Activated gamma-delta T cell treated with Interleukin-2 at 50 U/mL for 16 hours (primary cell): Measurements from ENCODE around the gene ANKRD36B.
"Not testable (repeated sequence)": the region's sequence is repeated elsewhere in the genome, so short reads cannot be mapped to it uniquely, and the experiment has no call there.

Source experiments
- DNase-seq: peaks from one replicate; pipeline ENCODE4 v3.0.0-alpha.2; 2020

Gene ANKRD36B

DNA sequence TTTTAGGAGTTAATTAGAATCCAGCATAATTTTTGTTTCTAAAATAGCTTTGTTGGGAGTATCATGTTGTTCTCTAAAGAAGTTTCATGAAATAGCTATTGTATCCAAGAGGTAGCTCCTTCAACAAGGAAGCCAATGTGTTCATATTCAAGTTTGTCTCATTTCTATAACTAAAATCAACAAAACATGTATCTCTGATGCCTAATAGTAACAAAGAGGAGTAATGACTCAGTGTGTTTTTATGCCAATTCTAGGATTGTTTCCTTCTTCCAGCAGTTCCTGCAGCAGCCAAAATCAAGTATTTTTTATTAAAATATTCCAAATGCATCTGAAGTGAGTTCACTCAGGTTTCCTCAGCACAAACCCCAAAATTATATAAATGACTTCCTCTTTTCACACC is 41.1 kb downstream of the ANKRD36B start:
- DNase-seq, result not testable (repeated sequence)

DNA sequence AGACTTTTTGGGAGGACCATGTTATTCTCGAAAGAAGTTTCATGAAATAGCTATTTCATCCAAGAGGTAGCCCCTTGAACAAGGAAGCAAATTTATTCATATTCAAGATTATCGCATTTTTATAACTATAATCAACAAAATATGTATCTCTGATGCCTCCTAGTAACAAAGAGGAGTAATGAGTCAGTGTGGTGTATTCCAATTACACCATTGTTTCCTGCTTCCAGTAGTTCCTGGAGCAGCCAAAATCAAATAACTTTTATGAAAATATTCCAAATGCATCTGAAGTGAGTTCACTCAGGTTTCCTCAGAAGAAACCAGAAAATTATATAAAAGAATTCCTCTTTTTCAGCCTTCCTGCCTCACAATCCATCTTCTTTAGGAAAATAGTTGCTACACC is 43.0 kb downstream of the ANKRD36B start:
- DNase-seq, result no peak

GRCh38 chr2:97544911-97545310 is 44.8 kb downstream of the ANKRD36B start:
- not testable (repeated sequence) for DNase-seq

GRCh38 chr2:97525904-97526303 is 63.8 kb downstream of the ANKRD36B start:
- DNase-seq, result not testable (repeated sequence)

DNA sequence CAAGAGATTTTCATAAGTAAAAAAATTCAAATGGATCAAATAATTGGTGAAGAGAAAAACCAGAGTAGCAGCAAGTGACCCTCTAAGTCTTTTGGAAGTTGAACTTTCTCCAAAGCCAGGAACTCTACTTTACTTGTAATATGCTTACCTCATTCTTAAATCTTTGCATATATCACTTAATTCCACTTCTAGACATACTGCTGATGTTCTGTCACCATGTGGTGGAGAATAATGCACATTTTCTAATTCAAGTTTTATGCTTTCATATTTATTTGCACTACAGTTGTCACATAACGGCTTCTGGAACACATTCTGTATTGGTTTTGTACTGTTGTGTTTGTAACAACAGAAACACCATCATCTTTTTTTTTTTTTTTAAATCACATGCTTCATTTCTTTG is 65.9 kb downstream of the ANKRD36B start:
- not testable (repeated sequence) for DNase-seq

GRCh38 chr2:97522916-97523555 is 66.6 kb downstream of the ANKRD36B start:
- not testable (repeated sequence) for DNase-seq

DNA sequence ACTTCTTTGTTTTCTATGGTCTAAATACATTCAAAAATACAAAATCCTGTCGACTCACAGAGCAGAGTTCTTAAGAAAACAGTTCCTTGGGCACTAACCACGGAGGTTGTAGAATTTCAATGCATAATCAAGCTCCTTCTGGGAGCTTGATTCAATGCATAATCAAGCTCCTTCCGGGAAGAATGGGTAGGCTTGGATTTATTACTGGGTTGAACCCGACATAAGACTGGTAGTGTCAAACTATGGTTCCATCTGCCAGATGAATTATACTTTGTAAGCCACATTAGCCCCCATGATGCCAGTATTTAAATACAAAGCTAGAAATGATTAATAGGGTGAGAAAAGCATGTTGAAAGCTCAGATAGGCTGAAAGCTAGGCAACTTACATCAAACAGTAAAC is 94.0 kb downstream of the ANKRD36B start:
- DNase-seq, result not testable (repeated sequence)

DNA sequence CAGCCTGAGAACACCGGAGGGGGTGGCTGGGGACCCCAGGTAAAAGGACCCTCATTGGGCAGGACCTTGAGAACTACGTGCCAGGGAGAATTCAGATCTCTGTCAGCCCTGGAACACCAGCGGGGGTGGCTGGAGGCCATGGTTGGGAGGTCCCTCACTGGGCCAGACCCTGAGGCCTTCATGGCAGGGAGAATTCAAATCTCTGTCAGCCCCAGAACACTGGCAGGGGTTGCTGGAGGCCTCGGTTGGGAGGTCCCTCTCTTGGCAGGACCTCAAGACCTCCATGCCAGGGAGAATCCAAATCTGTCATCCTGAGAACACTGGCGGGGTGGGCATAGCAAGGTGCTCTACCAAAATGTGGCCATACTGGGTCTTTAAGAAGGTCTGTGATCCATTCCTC is 99.5 kb downstream of the ANKRD36B start:
- DNase-seq, result peak; percentile 2
